ENCODE results near the gene ODF4.

DNA sequence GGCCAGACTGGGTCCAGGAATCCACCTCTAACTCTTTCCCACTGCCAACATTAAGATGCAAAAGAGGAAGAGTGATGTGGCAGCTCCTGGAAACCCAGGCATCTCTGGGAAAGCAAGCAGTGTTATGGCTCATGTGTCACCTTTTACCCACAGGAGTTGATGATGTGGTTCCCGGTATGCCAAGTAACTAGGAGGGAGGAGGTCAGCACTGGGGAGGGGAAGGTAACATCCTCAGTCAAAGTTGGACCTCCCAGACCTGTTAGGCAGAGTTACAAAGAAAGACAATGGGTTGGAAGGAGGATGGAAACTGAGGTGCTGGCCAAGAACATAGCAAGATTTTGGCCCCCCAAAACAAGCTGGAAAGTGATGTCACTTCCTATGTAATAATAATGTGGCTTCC is 25.5 kb downstream of the ODF4 start:
- TF ChIP-seq, protein P1, sequence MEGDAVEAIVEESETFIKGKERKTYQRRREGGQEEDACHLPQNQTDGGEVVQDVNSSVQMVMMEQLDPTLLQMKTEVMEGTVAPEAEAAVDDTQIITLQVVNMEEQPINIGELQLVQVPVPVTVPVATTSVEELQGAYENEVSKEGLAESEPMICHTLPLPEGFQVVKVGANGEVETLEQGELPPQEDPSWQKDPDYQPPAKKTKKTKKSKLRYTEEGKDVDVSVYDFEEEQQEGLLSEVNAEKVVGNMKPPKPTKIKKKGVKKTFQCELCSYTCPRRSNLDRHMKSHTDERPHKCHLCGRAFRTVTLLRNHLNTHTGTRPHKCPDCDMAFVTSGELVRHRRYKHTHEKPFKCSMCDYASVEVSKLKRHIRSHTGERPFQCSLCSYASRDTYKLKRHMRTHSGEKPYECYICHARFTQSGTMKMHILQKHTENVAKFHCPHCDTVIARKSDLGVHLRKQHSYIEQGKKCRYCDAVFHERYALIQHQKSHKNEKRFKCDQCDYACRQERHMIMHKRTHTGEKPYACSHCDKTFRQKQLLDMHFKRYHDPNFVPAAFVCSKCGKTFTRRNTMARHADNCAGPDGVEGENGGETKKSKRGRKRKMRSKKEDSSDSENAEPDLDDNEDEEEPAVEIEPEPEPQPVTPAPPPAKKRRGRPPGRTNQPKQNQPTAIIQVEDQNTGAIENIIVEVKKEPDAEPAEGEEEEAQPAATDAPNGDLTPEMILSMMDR (conservative IDR thresholded peaks at IDR 0.05), result no peak
- no peak for TF ChIP-seq EZH2 (IDR thresholded peaks at IDR 0.05; ENCODE audit: low read depth)

All from PC-9 (cell line).